HepG2 (cell line): Measurements from ENCODE around the gene CDH19.

Source experiments
- CCDC6 ChIP-seq: sonication (generic); formaldehyde crosslinking; IDR thresholded peaks from 2 replicates; pipeline ENCODE4 v1.8.1; 2022; ENCODE audit warnings: mild to moderate bottlenecking, missing genetic modification reagents, moderate library complexity
- CTCF ChIP-seq: sonication (generic); formaldehyde crosslinking; IDR thresholded peaks from 2 replicates; pipeline ENCODE4 v1.5.0; 2020; ENCODE audit warnings: mild to moderate bottlenecking, missing genetic modification reagents, moderate library complexity
- GABPA ChIP-seq, 2 experiments: IDR thresholded peaks; 2 replicates each; pipeline ENCODE4 v1.6.1; 2011 to 2016; ENCODE audit warnings: low read depth in 2 of 2, low read length in 1 of 2, missing biosample characterization in 1 of 2, missing genetic modification characterization in 1 of 2
- MYC ChIP-seq: sonication (generic); formaldehyde crosslinking; IDR thresholded peaks from 2 replicates; pipeline ENCODE4 v1.9.0; 2021; ENCODE audit warnings: missing genetic modification reagents, borderline replicate concordance
- TERF1 ChIP-seq: sonication (generic); formaldehyde crosslinking; IDR thresholded peaks from 2 replicates; pipeline ENCODE4 v1.8.0; 2022; ENCODE audit warnings: mild to moderate bottlenecking, missing genetic modification reagents, moderate library complexity
- U2AF1 ChIP-seq: fragments of 200-400 bp; formaldehyde crosslinking; optimal IDR thresholded peaks from 2 replicates; pipeline ENCODE3; 2017; ENCODE audit warnings: mild to moderate bottlenecking, low read depth, low read length
- ZNF274 ChIP-seq: sonication (generic); formaldehyde crosslinking; IDR thresholded peaks from 2 replicates; pipeline ENCODE4 v1.5.1; 2020; ENCODE audit warnings: mild to moderate bottlenecking, missing genetic modification reagents
- ZNF275 ChIP-seq: sonication (generic); formaldehyde crosslinking; IDR thresholded peaks from 2 replicates; pipeline ENCODE4 v1.8.0; 2022; ENCODE audit warnings: missing genetic modification reagents, mild to moderate bottlenecking, inconsistent platforms, borderline replicate concordance
- ZNF484 ChIP-seq: sonication (generic); formaldehyde crosslinking; IDR thresholded peaks from 2 replicates; pipeline ENCODE4 v1.5.1; 2020; ENCODE audit warnings: mild to moderate bottlenecking, low read depth, missing genetic modification reagents, borderline replicate concordance
- ZNF549 ChIP-seq: sonication (generic); formaldehyde crosslinking; IDR thresholded peaks from 2 replicates; pipeline ENCODE4 v1.5.0; 2020; ENCODE audit warnings: missing genetic modification reagents
- ZNF839 ChIP-seq: sonication (generic); formaldehyde crosslinking; IDR thresholded peaks from 2 replicates; pipeline ENCODE4 v1.4.0; 2020; ENCODE audit warnings: missing genetic modification reagents, mild to moderate bottlenecking, borderline replicate concordance

- TF ChIP-seq ZNF549 (CRISPR knock-in tag), result no peak
- TF ChIP-seq U2AF1, result no peak
- no peak for TF ChIP-seq ZNF275 (CRISPR knock-in tag)
- TF ChIP-seq MYC (CRISPR knock-in tag), result no peak
- TF ChIP-seq TERF1 (CRISPR knock-in tag), result no peak
- TF ChIP-seq ZNF484 (CRISPR knock-in tag), result no peak
- TF ChIP-seq CTCF (CRISPR knock-in tag), result no peak
- no peak for TF ChIP-seq CCDC6
- TF ChIP-seq ZNF274 (CRISPR knock-in tag), result no peak
- TF ChIP-seq ZNF839, result no peak
- TF ChIP-seq GABPA (IDR thresholded peaks at IDR 0.05; ENCODE audit: low read depth, low read length), result no peak
- TF ChIP-seq GABPA (CRISPR knock-in tag; IDR thresholded peaks at IDR 0.05; ENCODE audit: low read depth), result no peak
Measured at GRCh38 chr18:66646609-66647008, 42.7 kb upstream of the CDH19 start.
